ENCODE measurements around the gene MYH16. TPM values are rescaled to one million over a fixed set of nuclear protein-coding genes. Genes with fewer than 3 reads are reported as not detected.
"Not testable (repeated sequence)": the region's sequence is repeated elsewhere in the genome, so short reads cannot be mapped to it uniquely, and the experiment has no call there.

MYH16 gene
- total and polyA plus RNA-seq, 7 donors = 0.19 TPM; not detected in 6

GRCh38 chr7:99234185-99234584, 38.5 kb upstream of the MYH16 start:
- H3K36me3 ChIP-seq = no peaks in the 10 kb centered on the region
- H3K27me3 ChIP-seq = peaks cover 0 to 2% (median 0%) of the 10 kb centered on the region in 3 donors
- no peak overlapping the region for H3K4me3 ChIP-seq
- 84 to 91% methylated on average over 9 of the region's 9 CpGs for WGBS, 2 donors
- DNase-seq = no peak
- TF ChIP-seq CTCF (IDR thresholded peaks at IDR 0.05) = no peak
- TF ChIP-seq EP300 (IDR thresholded peaks at IDR 0.05) = no peak
- no peak for TF ChIP-seq POLR2A (IDR thresholded peaks at IDR 0.05)
- TF ChIP-seq POLR2AphosphoS5 (IDR thresholded peaks at IDR 0.05) = no peak
- no peak overlapping the region for H3K27ac ChIP-seq
- H3K4me1 ChIP-seq = no peaks in the 10 kb centered on the region
- no peaks in the 10 kb centered on the region for H3K9me3 ChIP-seq
- intact Hi-C loops (cut with DNase I) = no loop called here

DNA sequence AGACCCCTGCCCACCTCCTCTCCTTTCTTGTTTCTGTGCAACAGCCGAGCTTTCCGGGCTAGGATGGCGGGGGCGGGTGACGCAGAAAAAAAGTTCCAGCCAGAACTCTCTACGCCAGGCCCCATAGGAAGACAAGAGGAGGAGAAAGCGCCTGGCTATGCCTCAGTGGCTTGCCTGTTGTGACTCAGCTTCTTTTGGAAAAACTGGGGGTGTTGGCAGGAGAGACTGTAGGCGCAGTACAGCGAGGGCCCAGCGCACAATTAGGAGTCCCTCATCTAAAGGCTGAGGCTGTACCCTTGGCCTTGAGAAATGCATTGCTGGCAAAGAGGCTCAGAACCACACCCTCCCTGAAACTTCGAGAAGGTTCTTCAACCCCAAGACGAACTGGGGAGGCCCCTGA, 36.7 kb upstream of the MYH16 start:
- no peak for TF ChIP-seq POLR2A (IDR thresholded peaks at IDR 0.05)
- TF ChIP-seq EP300 (IDR thresholded peaks at IDR 0.05) = no peak
- TF ChIP-seq CTCF (IDR thresholded peaks at IDR 0.05) = no peak
- no peak for TF ChIP-seq POLR2AphosphoS5 (IDR thresholded peaks at IDR 0.05)
- no peaks in the 10 kb centered on the region for H3K9me3 ChIP-seq
- no peaks in the 10 kb centered on the region for H3K36me3 ChIP-seq
- intact Hi-C loops (cut with DNase I) = no loop called here
- H3K4me1 ChIP-seq = no peaks in the 10 kb centered on the region
- no peak overlapping the region for H3K4me3 ChIP-seq
- no peak overlapping the region for H3K27ac ChIP-seq
- peaks cover 0 to 7% (median 0%) of the 10 kb centered on the region in 3 donors for H3K27me3 ChIP-seq
- no peak for DNase-seq
- WGBS, 2 donors = 86 to 90% methylated on average over 12 of the region's 12 CpGs

DNA sequence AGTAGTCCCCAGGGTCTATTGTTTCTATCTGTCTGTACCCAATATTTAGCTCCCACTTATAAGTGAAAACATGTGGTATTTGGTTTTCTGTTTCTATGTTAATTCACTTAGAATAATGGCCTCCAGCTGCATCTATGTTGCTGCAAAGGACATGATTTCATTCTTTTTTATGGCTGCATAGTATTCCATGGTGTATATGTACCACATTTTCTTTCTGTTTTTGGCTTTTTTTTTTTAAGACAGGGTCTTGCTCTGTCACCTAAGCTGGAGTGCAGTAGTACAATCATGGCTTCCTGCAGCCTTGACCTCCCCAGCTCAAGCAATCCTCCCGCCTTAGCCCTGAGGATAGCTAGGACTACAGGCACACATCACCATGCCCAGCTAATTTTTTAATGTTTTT, 34.8 kb upstream of the MYH16 start:
- H3K9me3 ChIP-seq; DNase-seq; intact Hi-C loops (cut with DNase I); H3K4me1 ChIP-seq; H3K27ac ChIP-seq; H3K36me3 ChIP-seq; H3K4me3 ChIP-seq; H3K27me3 ChIP-seq: not testable (repeated sequence)
- WGBS, 2 donors = 90 to 91% methylated on average over 1 of the region's 1 CpG

DNA sequence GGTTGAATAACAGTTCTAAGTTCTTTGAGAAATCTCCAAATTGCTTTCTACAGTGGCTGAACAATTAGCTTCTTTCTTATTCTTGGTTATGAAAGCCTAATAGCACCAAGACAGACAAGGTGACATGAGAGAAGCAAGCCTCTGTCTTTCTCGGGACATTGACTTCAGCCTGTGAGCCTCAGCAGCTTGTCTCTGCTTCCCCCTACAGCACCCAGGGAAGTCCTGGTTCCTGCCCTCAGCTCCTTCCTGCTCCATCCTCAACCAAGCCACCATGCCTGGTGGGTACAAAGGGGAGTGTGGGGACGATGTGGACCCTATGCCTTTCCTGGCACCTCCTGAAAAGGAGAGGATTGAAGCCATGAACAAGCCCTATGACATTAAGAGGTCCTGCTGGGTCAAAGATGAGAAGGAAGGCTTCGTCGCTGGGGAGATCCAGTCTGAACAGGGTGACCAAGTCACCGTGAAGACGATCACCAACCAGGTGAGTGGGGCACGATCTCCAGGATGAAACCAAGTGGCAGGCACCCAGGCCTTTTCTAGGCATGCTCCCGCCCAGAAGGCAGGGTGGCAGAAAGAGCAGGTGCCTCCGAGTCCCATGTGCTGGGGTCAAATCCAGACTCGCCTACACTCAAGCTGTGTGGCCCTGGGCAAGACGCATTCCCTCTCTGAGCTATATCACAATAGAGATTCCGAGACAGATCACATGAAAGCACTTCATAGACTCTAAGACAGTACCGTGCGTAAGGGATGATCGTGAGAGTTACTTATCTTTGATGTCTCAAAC, 33.9 kb upstream of the MYH16 start:
- WGBS, 2 donors = 84% methylated on average over 15 of the region's 15 CpGs
- TF ChIP-seq CTCF (IDR thresholded peaks at IDR 0.05) (no peak), EP300 (IDR thresholded peaks at IDR 0.05) (no peak), POLR2AphosphoS5 (IDR thresholded peaks at IDR 0.05) (no peak), POLR2A (IDR thresholded peaks at IDR 0.05) (no peak)
- intact Hi-C loops (cut with DNase I) = no loop called here
- peaks cover 0 to 7% (median 0%) of the 10 kb centered on the region in 3 donors for H3K27me3 ChIP-seq
- no peak overlapping the region for H3K4me3 ChIP-seq
- no peak for DNase-seq
- no peaks in the 10 kb centered on the region for H3K4me1 ChIP-seq
- no peaks in the 10 kb centered on the region for H3K36me3 ChIP-seq
- H3K27ac ChIP-seq = no peak overlapping the region
- H3K9me3 ChIP-seq = peaks cover 0 to 2% (median 0%) of the 10 kb centered on the region in 4 donors

- TF ChIP-seq CTCF (IDR thresholded peaks at IDR 0.05) = no peak
- no peak for TF ChIP-seq EP300 (IDR thresholded peaks at IDR 0.05)
- no peak for TF ChIP-seq POLR2AphosphoS5 (IDR thresholded peaks at IDR 0.05)
- no peak for TF ChIP-seq POLR2A (IDR thresholded peaks at IDR 0.05)
- intact Hi-C loops (cut with DNase I) = no loop called here
- no peaks in the 10 kb centered on the region for H3K36me3 ChIP-seq
- peaks cover 0 to 7% (median 0%) of the 10 kb centered on the region in 3 donors for H3K27me3 ChIP-seq
- no peak for DNase-seq
- H3K9me3 ChIP-seq = peaks cover 0 to 2% (median 0%) of the 10 kb centered on the region in 4 donors
- no peak overlapping the region for H3K4me3 ChIP-seq
- WGBS, 2 donors = 95 to 97% methylated on average over 4 of the region's 4 CpGs
- H3K27ac ChIP-seq = no peak overlapping the region
- no peaks in the 10 kb centered on the region for H3K4me1 ChIP-seq
Measured at GRCh38 chr7:99242682-99243081, 30.0 kb upstream of the MYH16 start.
